NCI-H345 treated with DMSO at 0.1 percent for 48 hours (cell line): ENCODE measurements around the gene MEIOB.

Experiments
- DNase-seq: peaks from one replicate; lab custom pipeline; 2025; ENCODE audit not compliant: unreplicated experiment; lab: John Stamatoyannopoulos, UW

Gene MEIOB

GRCh38 chr16:1789643-1790045 lies 82.3 kb downstream of the MEIOB start:
- no peak for DNase-seq

- no peak for DNase-seq
Observed at GRCh38 chr16:1788708-1789100, 83.3 kb downstream of the MEIOB start.

- no peak for DNase-seq
Observed at GRCh38 chr16:1788095-1788707, 83.8 kb downstream of the MEIOB start.

- no peak for DNase-seq
Observed at GRCh38 chr16:1787322-1788094, 84.5 kb downstream of the MEIOB start.

- no peak for DNase-seq
Observed at GRCh38 chr16:1787056-1787321, 85.0 kb downstream of the MEIOB start.

GRCh38 chr16:1786242-1787055 lies 85.5 kb downstream of the MEIOB start:
- no peak for DNase-seq

GRCh38 chr16:1785846-1786170 lies 86.2 kb downstream of the MEIOB start:
- no peak for DNase-seq

- DNase-seq: no peak
Observed at GRCh38 chr16:1784977-1785845, 86.8 kb downstream of the MEIOB start.
